ENCODE measurements around the gene IL23A. TPM values are rescaled to one million over a fixed set of nuclear protein-coding genes. Genes with fewer than 3 reads are reported as not detected.
"Not testable (repeated sequence)": the region's sequence is repeated elsewhere in the genome, so short reads cannot be mapped to it uniquely, and the experiment has no call there.

Gene IL23A
- total RNA-seq, 3 donors from 2014 or later (not counting 1 experiment from before 2014, with no cell fraction given) = 1.8 to 2.7 (median 2.2) TPM

GRCh38 chr12:56317675-56318074 lies 21.0 kb upstream of the IL23A start:
- peaks cover 15% of the 10 kb centered on the region for H3K4me1 ChIP-seq (ENCODE audit: control insufficient read depth, insufficient read depth, low read length)
- H3K27me3 ChIP-seq (ENCODE audit: control insufficient read depth, insufficient read depth, low read length) = no peaks in the 10 kb centered on the region
- TF ChIP-seq, protein P1, sequence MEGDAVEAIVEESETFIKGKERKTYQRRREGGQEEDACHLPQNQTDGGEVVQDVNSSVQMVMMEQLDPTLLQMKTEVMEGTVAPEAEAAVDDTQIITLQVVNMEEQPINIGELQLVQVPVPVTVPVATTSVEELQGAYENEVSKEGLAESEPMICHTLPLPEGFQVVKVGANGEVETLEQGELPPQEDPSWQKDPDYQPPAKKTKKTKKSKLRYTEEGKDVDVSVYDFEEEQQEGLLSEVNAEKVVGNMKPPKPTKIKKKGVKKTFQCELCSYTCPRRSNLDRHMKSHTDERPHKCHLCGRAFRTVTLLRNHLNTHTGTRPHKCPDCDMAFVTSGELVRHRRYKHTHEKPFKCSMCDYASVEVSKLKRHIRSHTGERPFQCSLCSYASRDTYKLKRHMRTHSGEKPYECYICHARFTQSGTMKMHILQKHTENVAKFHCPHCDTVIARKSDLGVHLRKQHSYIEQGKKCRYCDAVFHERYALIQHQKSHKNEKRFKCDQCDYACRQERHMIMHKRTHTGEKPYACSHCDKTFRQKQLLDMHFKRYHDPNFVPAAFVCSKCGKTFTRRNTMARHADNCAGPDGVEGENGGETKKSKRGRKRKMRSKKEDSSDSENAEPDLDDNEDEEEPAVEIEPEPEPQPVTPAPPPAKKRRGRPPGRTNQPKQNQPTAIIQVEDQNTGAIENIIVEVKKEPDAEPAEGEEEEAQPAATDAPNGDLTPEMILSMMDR (IDR thresholded peaks at IDR 0.05) = no peak
- WGBS (ENCODE audit: insufficient coverage) = 98% methylated on average over 2 of the region's 3 CpGs
- intact Hi-C loops (cut with micrococcal nuclease) = loop anchor here (5.0 kb wide), 3 partner anchors 150 to 500 kb away; partner anchors contain the start of genes ESYT1, ORMDL2, SARNP and SPRYD4
- Mint-ChIP-seq H3K9me3 (no peaks in the 10 kb centered on the region), H3K36me3 (no peaks in the 10 kb centered on the region), H3K27ac (no peak overlapping the region), H3K4me3 (no peak overlapping the region), H3K27me3 (ENCODE audit: low read depth in 2 of 2) (no peaks in the 10 kb centered on the region), H3K4me1 (peaks cover 0 to 17% of the 10 kb centered on the region in 2 donors)
- no peaks in the 10 kb centered on the region for H3K9me3 ChIP-seq (ENCODE audit: control insufficient read depth, insufficient read depth, low read length)
- no peak overlapping the region for H3K27ac ChIP-seq (ENCODE audit: low read length)
- no peak overlapping the region for H3K4me3 ChIP-seq (ENCODE audit: low read length)
- ATAC-seq = no peak
- peaks cover 22% of the 10 kb centered on the region for H3K36me3 ChIP-seq (ENCODE audit: control insufficient read depth, insufficient read depth, low read length)
- no peak for DNase-seq

DNA sequence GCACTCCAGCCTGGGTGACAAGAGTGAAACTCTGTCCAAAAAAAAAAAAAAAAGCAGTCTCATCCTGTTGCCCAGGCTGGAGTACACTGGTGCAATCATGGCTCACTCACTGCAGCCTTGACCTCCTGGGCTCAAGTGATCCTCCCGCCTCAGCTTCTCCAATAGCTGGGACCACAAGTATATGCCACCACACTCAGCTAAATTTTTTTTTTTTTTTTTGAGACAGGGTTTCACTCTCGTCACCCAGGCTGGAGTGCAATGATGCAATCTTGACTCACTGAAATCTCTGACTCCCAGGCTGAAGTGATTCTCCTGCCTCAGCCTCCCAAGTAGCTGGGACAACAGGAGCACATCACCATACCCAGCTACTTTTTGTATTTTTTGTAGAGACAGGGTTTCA lies 17.7 kb upstream of the IL23A start:
- Histone ChIP-seq H3K36me3 (ENCODE audit: control insufficient read depth, insufficient read depth, low read length) (peaks cover 47% of the 10 kb centered on the region), H3K9me3 (ENCODE audit: control insufficient read depth, insufficient read depth, low read length) (no peaks in the 10 kb centered on the region), H3K27ac (ENCODE audit: low read length) (no peak overlapping the region), H3K27me3 (ENCODE audit: control insufficient read depth, insufficient read depth, low read length) (no peaks in the 10 kb centered on the region), H3K4me3 (ENCODE audit: low read length) (no peak overlapping the region), H3K4me1 (ENCODE audit: control insufficient read depth, insufficient read depth, low read length) (peaks cover 5% of the 10 kb centered on the region)
- Mint-ChIP-seq H3K27ac (no peak overlapping the region), H3K4me1 (no peaks in the 10 kb centered on the region), H3K9me3 (no peaks in the 10 kb centered on the region), H3K4me3 (no peak overlapping the region), H3K36me3 (peaks cover 15% of the 10 kb centered on the region), H3K27me3 (ENCODE audit: low read depth in 2 of 2) (no peaks in the 10 kb centered on the region)
- TF ChIP-seq, protein P1 (IDR thresholded peaks at IDR 0.05) = no peak
- 98% methylated on average over 2 of the region's 2 CpGs for WGBS (ENCODE audit: insufficient coverage)
- no peak for ATAC-seq
- intact Hi-C loops (cut with micrococcal nuclease) = no loop called here
- no peak for DNase-seq

- H3K4me1 Mint-ChIP-seq; H3K4me1 ChIP-seq (ENCODE audit: control insufficient read depth, insufficient read depth, low read length); H3K4me3 ChIP-seq (ENCODE audit: low read length); ATAC-seq; H3K9me3 ChIP-seq (ENCODE audit: control insufficient read depth, insufficient read depth, low read length); H3K27me3 ChIP-seq (ENCODE audit: control insufficient read depth, insufficient read depth, low read length); intact Hi-C loops (cut with micrococcal nuclease); H3K27ac Mint-ChIP-seq; DNase-seq; H3K27ac ChIP-seq (ENCODE audit: low read length); H3K4me3 Mint-ChIP-seq; H3K27me3 Mint-ChIP-seq (ENCODE audit: low read depth in 2 of 2); H3K9me3 Mint-ChIP-seq: not testable (repeated sequence)
- peaks cover 53% of the 10 kb centered on the region for H3K36me3 ChIP-seq (ENCODE audit: control insufficient read depth, insufficient read depth, low read length)
- WGBS (ENCODE audit: insufficient coverage) = 100% methylated on average over 6 of the region's 8 CpGs
- H3K36me3 Mint-ChIP-seq = peaks cover 16% of the 10 kb centered on the region
These were observed 17.1 kb upstream of the IL23A start for GRCh38 chr12:56321610-56322009.

DNA sequence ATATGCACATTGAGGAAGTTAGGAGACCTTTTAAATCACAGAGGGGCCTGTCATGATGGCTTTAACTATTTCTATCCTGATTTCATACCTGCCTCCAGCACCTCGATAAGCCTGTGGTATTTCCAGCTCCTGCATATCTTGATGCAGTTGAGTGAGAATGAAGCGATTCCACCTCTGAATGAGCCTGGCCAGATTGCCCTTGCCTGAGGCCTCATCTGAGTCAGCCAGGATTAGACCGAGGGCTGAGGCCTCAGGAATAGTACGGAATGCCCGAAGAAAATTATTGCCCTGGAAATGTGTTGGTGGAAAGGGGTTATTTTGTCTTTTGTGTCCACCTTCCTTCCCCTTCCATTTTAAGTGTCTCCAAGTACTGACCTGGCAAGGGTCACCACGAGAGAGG lies 14.5 kb upstream of the IL23A start:
- ATAC-seq (no peak), DNase-seq (no peak)
- 94% methylated on average over 4 of the region's 6 CpGs for WGBS (ENCODE audit: insufficient coverage)
- Histone ChIP-seq H3K4me3 (ENCODE audit: low read length) (no peak overlapping the region), H3K27ac (ENCODE audit: low read length) (no peak overlapping the region), H3K27me3 (ENCODE audit: control insufficient read depth, insufficient read depth, low read length) (no peaks in the 10 kb centered on the region), H3K4me1 (ENCODE audit: control insufficient read depth, insufficient read depth, low read length) (no peaks in the 10 kb centered on the region), H3K9me3 (ENCODE audit: control insufficient read depth, insufficient read depth, low read length) (no peaks in the 10 kb centered on the region), H3K36me3 (ENCODE audit: control insufficient read depth, insufficient read depth, low read length) (peaks cover 65% of the 10 kb centered on the region)
- no peaks in the 10 kb centered on the region for H3K9me3 Mint-ChIP-seq
- H3K4me3 Mint-ChIP-seq = no peak overlapping the region
- H3K4me1 Mint-ChIP-seq = no peaks in the 10 kb centered on the region
- TF ChIP-seq, protein P1 (IDR thresholded peaks at IDR 0.05) = no peak
- intact Hi-C loops (cut with micrococcal nuclease) = no loop called here
- H3K27me3 Mint-ChIP-seq (ENCODE audit: low read depth in 2 of 2) = no peaks in the 10 kb centered on the region
- H3K27ac Mint-ChIP-seq = peak overlapping the region in 1 of 2 donors; percentile 2
- peaks cover 26% of the 10 kb centered on the region for H3K36me3 Mint-ChIP-seq

Data from natural killer cell (primary cell).